Stimulated activated CD8-positive, alpha-beta memory T cell treated with anti-CD3 and anti-CD28 coated beads, Interleukin-12 subunit alpha, Interleukin-12 subunit beta, amount 100 ng/mL, for 4 hours (primary cell): ENCODE data around the gene SMIM44.
"Not testable (repeated sequence)": the region's sequence is repeated elsewhere in the genome, so short reads cannot be mapped to it uniquely, and the experiment has no call there.

Experiments
- DNase-seq: peaks from one replicate; pipeline ENCODE4 v3.0.0-alpha.2; 2020; ENCODE audit warnings: low read depth

The SMIM44 gene

DNA sequence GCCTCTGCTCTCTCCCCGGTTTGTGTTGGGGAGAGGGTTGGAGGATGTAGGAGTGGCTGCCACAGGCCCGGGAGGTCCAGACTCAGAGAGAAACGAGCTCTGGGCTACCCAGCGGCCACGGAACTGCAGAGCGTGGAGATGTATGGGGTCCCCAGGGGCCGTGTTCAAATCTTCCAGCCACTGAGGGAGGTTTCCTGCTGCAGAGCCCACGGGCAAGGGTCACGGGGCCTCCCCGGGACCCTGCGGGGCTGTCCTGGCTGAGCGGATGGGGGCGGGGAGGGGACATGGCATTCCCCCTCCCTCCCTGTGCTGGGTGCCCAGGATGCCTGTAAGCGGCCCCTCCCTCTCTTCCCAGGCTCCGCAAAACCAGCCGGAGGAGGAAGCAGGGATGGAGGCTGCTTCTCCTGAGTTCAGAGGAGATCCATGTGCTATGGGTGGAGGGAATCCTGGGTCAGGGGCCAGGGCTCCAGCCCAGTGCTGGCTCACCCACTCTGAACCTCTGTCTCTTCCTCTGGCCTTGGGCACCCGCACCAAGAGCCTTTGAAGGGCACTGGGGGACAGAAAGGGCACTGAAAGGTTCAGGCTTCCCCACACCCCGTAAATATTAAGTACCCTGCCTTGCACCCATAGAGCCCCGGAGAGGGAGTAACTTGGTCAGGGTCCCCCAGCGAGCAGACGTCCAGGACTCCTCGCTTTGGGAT lies 25.6 kb downstream of the SMIM44 start:
- no peak for DNase-seq

DNA sequence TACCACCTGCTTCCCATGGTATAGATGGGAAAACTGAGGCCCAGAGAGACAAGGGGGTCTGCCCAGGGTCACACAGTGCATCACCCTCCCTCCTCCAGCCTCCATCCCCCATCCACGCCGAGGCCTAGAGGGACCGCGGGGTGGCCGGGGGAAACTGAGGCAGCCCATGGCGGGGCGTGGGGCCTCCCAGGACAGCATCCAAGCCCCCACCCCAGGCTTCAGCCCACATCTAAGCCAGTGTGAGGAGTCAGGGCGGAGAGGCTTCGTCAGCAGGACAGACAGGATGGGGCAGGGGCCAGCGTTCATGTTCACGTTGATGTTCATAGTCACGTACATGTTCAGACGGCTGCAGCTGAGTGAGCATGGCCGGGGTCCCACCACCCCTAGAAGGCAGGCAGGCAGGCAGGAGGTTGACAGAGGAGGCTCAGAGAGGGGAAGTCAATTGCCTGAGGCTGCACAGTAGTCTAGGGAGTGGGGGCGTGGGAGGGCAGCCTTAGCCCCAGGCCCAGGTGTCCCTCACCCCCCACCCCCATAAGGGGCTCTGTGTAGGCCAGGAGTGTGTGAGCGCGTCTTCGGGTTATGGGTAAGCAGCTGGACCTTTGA lies 26.2 kb downstream of the SMIM44 start:
- no peak for DNase-seq

- no peak for DNase-seq
Observed at GRCh38 chr19:3455960-3456601, 27.2 kb downstream of the SMIM44 start.

DNA sequence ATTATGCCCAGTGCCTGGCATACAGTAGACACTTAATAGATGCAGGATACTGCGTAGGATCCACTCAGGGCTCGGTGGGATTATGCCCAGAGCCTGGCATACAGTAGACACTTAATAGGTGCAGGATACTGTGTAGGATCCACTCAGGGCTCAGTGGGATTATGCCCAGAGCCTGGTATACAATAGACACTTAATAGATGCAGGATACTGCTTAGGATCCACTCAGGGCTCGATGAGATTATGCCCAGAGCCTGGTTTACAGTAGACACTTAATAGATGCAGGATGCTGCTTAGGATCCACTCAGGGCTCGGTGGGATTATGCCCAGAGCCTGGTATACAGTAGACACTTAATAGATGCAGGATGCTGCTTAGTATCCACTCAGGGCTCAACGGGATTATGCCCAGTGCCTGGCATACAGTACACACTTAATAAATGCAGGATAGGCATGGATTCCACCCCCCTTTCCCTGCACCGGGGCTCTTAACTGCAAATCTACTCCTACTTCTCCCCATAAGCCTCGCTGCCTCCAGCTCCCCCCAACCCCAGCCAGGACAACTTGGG lies 27.8 kb downstream of the SMIM44 start:
- DNase-seq: no peak

DNA sequence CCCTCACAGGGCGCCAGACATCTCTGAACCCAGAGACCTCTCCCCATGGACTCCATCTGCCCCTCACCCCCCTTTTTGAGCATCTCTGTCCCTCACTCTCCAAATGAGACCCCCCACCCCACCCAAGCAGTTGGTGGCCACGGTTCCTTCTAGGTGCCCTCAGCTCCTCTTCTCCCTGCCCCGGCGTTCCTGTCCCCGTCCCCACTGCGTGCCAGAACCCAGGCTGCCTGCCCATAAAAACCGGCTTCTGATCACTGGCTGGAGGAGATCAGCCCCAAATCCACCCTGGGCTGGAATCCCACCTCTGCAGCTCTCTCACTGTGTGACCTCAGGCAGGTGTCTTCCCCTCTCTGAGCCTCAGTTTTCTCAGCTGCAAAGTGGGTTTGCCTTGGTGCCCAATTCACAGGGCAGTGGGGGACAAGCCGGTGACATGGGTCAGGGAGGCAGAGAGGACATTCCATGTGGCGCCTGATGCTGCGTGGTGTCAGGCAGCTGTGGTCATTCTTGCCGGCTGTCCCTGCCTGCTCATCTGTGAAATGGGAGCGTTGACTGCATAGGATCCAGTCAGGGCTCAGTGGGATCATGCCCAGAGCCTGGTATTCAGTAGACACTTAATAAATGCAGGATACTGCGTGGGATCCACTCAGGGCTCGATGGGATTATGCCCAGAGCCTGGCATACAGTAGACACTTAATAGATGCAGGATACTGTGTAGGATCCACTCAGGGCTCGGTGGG lies 28.4 kb downstream of the SMIM44 start:
- no peak for DNase-seq

DNA sequence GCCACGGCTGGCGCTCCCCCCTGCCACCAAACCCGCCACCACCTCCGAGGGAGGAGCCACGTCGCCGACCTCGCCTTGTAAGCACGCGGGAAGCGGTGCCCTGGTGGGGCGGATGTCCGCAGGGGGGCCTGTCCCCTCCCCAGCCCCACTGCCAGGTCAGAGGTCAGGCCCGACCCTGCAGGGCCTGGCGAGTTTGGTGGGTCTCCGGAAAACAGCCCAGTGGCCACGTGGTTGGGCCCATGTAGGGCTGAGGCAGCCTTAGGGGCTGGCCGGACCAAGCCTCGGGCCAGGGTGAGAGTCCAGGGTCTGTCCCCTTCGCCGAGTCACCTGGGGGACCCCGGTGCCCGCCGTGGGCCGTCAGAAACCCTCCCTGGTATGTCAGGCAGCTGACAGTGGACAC lies 29.4 kb downstream of the SMIM44 start:
- no peak for DNase-seq

GRCh38 chr19:3452942-3453214 lies 30.4 kb downstream of the SMIM44 start:
- not testable (repeated sequence) for DNase-seq

GRCh38 chr19:3452171-3452941 lies 30.9 kb downstream of the SMIM44 start:
- DNase-seq: no peak

DNA sequence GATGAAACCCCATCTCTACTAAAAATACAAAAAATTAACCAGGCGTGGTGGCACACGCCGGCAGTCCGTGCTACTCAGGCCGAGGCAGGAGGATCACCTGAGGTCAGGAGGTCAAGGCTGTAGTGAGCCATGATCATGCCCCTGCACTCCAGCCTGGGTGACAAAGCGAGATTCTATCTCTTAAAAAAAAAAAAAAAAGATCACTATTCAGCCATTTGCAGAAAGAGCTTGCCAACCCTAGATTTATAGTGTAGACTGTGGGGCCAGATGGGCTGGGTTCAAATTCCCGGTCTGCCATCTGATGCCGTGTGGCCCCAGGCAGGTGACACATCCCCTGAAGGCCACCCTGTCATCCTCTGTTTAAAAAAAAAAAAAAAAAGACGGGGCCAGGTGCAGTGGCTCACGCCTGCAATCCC lies 31.8 kb downstream of the SMIM44 start:
- DNase-seq: no peak

DNA sequence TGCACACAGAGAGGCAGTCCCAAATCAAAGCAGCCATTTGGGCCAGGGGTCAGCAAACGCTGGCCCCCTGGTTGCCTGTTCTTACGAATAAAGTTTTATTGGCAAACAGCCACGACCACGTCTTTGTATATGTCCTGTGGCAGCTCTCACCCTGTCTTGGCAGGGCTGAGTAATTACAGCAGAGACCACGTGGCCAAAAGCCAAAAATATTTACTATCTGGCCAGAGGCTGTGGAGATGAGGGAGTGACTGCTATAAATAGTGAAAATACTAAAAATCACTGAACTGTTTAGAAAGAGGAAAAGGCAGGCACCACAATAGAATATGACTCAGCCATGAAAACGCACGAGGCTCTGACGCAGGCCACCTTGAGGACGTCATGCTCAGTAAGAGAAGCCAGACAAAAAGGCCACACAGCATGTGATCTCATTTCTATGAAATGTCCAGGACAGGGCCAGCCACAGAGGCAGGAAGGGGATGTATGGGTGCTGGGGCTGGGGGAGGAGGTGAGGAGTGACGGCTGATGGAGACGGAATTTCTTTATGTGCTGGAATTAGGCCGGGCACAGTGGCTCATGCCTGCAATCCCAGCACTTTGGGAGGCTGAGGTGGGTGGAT lies 32.3 kb downstream of the SMIM44 start:
- DNase-seq: no peak

DNA sequence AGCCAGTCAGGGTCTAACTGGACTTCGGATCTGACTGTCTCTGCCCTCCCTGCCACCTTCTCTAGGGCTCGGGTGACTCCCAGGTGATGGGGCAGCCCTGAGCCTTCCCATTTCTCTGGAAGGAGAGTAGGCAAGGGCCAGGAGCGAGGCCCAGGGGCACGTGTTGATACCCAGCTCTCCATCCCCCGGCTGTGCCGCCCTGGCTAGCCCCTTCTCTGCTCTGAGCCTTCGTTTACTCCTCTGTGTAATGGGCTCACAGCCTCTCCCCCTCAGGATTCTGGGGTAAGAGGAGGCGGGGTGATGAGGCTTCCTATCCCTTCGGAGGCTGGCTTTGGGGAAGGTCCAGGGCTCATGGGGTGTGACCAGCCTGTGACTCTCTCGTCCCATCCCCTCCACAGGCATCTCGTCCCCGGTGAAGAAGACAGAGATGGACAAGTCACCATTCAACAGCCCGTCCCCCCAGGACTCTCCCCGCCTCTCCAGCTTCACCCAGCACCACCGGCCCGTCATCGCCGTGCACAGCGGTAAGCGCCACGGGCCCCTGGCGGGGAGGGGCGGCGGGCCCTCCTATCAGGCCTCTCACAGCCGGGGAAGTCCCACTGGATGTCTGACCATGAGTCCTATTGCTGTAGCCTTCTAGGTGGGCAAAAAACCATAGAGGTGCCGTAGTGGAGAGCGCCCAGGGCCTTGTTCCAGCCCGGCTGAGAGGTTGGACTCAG lies 34.5 kb downstream of the SMIM44 start:
- DNase-seq: no peak

DNA sequence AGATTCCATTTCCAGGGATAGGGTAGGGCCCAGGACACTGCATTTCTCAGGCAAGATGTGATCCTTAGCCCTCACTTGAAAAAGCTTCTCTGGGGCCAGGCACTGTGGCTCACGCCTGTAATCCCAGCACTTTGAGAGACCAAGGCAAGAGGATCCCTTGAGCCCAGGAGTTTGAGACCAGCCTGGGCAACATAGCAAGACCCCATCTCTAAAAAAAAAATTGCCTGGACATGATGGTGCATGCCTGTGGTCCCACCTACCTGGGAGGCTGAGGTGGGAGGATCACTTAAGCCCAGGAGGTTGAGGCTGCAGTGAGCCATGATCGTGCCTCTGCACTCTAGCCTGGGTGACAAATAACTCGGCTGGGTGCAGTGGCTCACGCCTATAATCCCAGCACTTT lies 36.6 kb downstream of the SMIM44 start:
- DNase-seq: not testable (repeated sequence)

- DNase-seq: no peak
Observed at GRCh38 chr19:3444695-3445234, 38.5 kb downstream of the SMIM44 start.

- no peak for DNase-seq
Observed at GRCh38 chr19:3443840-3444694, 39.2 kb downstream of the SMIM44 start.

- no peak for DNase-seq
Observed at GRCh38 chr19:3442487-3443071, 40.7 kb downstream of the SMIM44 start.

DNA sequence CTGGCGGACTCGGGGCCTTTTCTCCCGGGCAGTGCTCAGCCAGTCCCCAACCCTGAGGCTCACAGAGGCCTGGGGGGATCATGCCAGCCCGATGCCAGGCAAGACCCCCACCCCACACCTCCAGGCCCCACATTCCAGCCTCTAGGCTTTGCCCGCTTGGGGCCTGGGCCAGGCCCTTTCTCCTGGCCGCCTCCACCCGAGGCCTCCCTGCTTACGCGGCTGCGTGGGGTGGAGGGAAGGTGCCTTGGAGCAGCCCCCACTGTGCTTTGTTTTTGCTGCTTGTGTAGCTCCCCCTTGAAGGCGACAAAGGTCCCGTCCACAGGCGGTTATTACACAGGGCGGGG lies 41.3 kb downstream of the SMIM44 start:
- DNase-seq: no peak

- no peak for DNase-seq
Observed at GRCh38 chr19:3441089-3441985, 41.9 kb downstream of the SMIM44 start.

DNA sequence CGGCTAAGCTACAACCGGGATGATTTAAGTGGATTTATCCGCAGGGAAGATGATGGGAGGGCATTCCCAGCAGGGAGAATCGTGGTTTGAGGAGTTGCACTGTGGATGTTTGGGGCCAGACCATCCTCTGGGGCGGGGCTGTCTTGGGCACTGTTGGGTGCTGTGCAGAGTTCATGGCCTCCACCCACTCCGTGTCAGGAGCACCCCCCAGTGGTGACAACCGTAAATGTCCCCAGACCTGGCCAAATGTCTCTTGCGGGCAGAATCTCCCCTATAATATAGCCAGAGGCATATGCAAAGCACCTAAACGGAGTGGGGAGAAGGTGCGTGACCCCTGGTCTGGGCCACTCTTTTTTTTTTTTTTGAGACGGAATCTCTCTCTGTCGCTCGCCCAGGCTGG lies 43.2 kb downstream of the SMIM44 start:
- DNase-seq: peak; percentile 11
